HG03432 (cell line): ENCODE data around the gene PIANP.
"Not testable (repeated sequence)": the region's sequence is repeated elsewhere in the genome, so short reads cannot be mapped to it uniquely, and the experiment has no call there.

Source experiments
- ATAC-seq: cut with Tn5 transposase; IDR thresholded peaks from one replicate; pipeline ENCODE4 v1.9.1; 2021; ENCODE audit warnings: mild to moderate bottlenecking, moderate library complexity; ENCODE audit not compliant: unreplicated experiment

Gene PIANP

GRCh38 chr12:6708351-6708750 lies 7.7 kb upstream of the PIANP start:
- not testable (repeated sequence) for ATAC-seq

- no peak for ATAC-seq
These were observed 3.0 kb upstream of the PIANP start for GRCh38 chr12:6703631-6704030.

- ATAC-seq = no peak
These were observed 608 bp upstream of the PIANP start for GRCh38 chr12:6701078-6701768.

GRCh38 chr12:6699989-6700645 lies 498 bp downstream of the PIANP start:
- no peak for ATAC-seq

- no peak for ATAC-seq
These were observed 1.2 kb downstream of the PIANP start for GRCh38 chr12:6699259-6699988.

- ATAC-seq = no peak
These were observed 2.1 kb downstream of the PIANP start for GRCh38 chr12:6698352-6699046.

- no peak for ATAC-seq
These were observed 2.8 kb downstream of the PIANP start for GRCh38 chr12:6697584-6698351.

- no peak for ATAC-seq
These were observed 3.7 kb downstream of the PIANP start for GRCh38 chr12:6696690-6697583.

- no peak for ATAC-seq
These were observed 5.1 kb downstream of the PIANP start for GRCh38 chr12:6695313-6696045.

- no peak for ATAC-seq
These were observed 5.9 kb downstream of the PIANP start for GRCh38 chr12:6694701-6695100.

- ATAC-seq = no peak
These were observed 6.7 kb downstream of the PIANP start for GRCh38 chr12:6693832-6694355.

GRCh38 chr12:6692888-6693287 lies 7.7 kb downstream of the PIANP start:
- no peak for ATAC-seq

GRCh38 chr12:6691473-6691872 lies 9.1 kb downstream of the PIANP start:
- ATAC-seq = no peak

GRCh38 chr12:6688999-6689882 lies 11.4 kb downstream of the PIANP start, which contains the start of gene ZNF384:
Gene ZNF384 (minus strand): TSS chr12:6689375. CDS start chr12:6679520, 9,855 bp downstream.
- ATAC-seq = peak; percentile 82

GRCh38 chr12:6688543-6688998 lies 12.0 kb downstream of the PIANP start:
- peak; percentile 12 for ATAC-seq

- no peak for ATAC-seq
These were observed 14.8 kb downstream of the PIANP start for GRCh38 chr12:6685814-6686213.

- no peak for ATAC-seq
These were observed 16.0 kb downstream of the PIANP start for GRCh38 chr12:6684609-6685008.
